PC-9 (cell line): Measurements from ENCODE around the gene UBXN10. TPM values are rescaled to one million over a fixed set of nuclear protein-coding genes. Genes with fewer than 3 reads are reported as not detected.

Experiments used
- BruUV-seq: library from RNA; stranded (reverse); fragments of 400-500 nt; replicated peaks from 2 replicates; lab custom pipeline; 2021; lab: Mats Ljungman, UMichigan
- CTCF ChIA-PET: fragments of 300-600 bp; sonication (Branson Sonifier 250); formaldehyde crosslinking; loops from one replicate; lab custom pipeline; 2022; ENCODE audit warnings: antibody characterized with exemption; lab: Charles Lee
- POLR2A ChIA-PET: fragments of 300-600 bp; sonication (Branson Sonifier 250); formaldehyde crosslinking; loops from one replicate; lab custom pipeline; 2022; ENCODE audit warnings: antibody characterized with exemption; ENCODE audit not compliant: unreplicated experiment; lab: Charles Lee
- DNase-seq, 2 experiments: peaks; one replicate each; pipeline versions ENCODE4 v3.0.0 to v3.0.0-alpha.2; 2015 to 2022; ENCODE audit warnings: mixed read lengths in 1 of 2
- H2AFZ ChIP-seq: fragments of 200-600 bp; sonication (generic); 2 replicates; pipeline ENCODE4 v1.8.1; 2017; ENCODE audit warnings: antibody characterized with exemption
- H3F3A ChIP-seq: fragments of 200-600 bp; sonication (generic); 2 replicates; pipeline ENCODE4 v1.8.1; 2017; ENCODE audit warnings: antibody characterized with exemption, mild to moderate bottlenecking, low read depth; ENCODE audit not compliant: insufficient read depth
- H3K27ac ChIP-seq: fragments of 200-600 bp; sonication (generic); 2 replicates; pipeline ENCODE4 v1.6.1; 2016; ENCODE audit warnings: mixed run types
- H3K27me3 ChIP-seq: fragments of 200-600 bp; sonication (generic); 2 replicates; pipeline ENCODE4 v1.6.1; 2016; ENCODE audit warnings: low read depth, mixed run types; ENCODE audit not compliant: insufficient read depth
- H3K36me3 ChIP-seq: fragments of 200-600 bp; sonication (generic); 2 replicates; pipeline ENCODE4 v1.6.1; 2016; ENCODE audit warnings: low read depth, mixed run types
- H3K4me1 ChIP-seq: fragments of 200-600 bp; sonication (generic); replicated peaks from 2 replicates; pipeline ENCODE4 v1.6.1; 2016; ENCODE audit warnings: mixed run types; ENCODE audit not compliant: insufficient read depth
- H3K4me2 ChIP-seq: fragments of 200-600 bp; sonication (generic); 2 replicates; pipeline ENCODE4 v1.6.1; 2017; ENCODE audit warnings: mixed run types
- H3K4me3 ChIP-seq: fragments of 200-600 bp; sonication (generic); 2 replicates; pipeline ENCODE4 v1.6.1; 2016; ENCODE audit warnings: mixed run types
- H3K79me2 ChIP-seq: fragments of 200-600 bp; sonication (generic); 2 replicates; pipeline ENCODE4 v1.6.1; 2017; ENCODE audit warnings: low read depth, mixed run types
- H3K9me2 ChIP-seq: fragments of 200-600 bp; sonication (generic); 2 replicates; pipeline ENCODE4 v1.8.1; 2017; ENCODE audit warnings: mild to moderate bottlenecking; ENCODE audit not compliant: insufficient read depth
- H3K9me3 ChIP-seq: fragments of 200-600 bp; sonication (generic); 2 replicates; pipeline ENCODE4 v1.8.1; 2016; ENCODE audit warnings: low read depth; ENCODE audit not compliant: insufficient read depth
- H4K20me1 ChIP-seq: fragments of 200-600 bp; sonication (generic); 2 replicates; pipeline ENCODE4 v1.8.1; 2017; ENCODE audit not compliant: insufficient read depth
- EZH2 ChIP-seq: fragments of 200-600 bp; sonication (generic); IDR thresholded peaks from 2 replicates; pipeline ENCODE4 v1.8.0; 2017; ENCODE audit warnings: antibody characterized with exemption, low read depth
- intact Hi-C: fragments of 100-400 bp; cut with micrococcal nuclease; formaldehyde crosslinking; loops from one replicate; pipeline ENCODE4 v1.10.0; 2022; ENCODE audit not compliant: unreplicated experiment
- total RNA-seq: library from RNA; stranded (reverse); gene quantifications from 2 replicates; pipeline ENCODE4 v1.2.3, GENCODE V29; 2021
- TF ChIP-seq, protein P1 (sequence below): fragments of 200-600 bp; sonication (generic); conservative IDR thresholded peaks from 2 replicates; pipeline ENCODE4 v1.6.1; 2017; ENCODE audit warnings: mixed run types, antibody characterized with exemption, mild to moderate bottlenecking, moderate library complexity

UBXN10 gene
- total RNA-seq, 1 experiment from 2014 or later: 11.9 TPM

DNA sequence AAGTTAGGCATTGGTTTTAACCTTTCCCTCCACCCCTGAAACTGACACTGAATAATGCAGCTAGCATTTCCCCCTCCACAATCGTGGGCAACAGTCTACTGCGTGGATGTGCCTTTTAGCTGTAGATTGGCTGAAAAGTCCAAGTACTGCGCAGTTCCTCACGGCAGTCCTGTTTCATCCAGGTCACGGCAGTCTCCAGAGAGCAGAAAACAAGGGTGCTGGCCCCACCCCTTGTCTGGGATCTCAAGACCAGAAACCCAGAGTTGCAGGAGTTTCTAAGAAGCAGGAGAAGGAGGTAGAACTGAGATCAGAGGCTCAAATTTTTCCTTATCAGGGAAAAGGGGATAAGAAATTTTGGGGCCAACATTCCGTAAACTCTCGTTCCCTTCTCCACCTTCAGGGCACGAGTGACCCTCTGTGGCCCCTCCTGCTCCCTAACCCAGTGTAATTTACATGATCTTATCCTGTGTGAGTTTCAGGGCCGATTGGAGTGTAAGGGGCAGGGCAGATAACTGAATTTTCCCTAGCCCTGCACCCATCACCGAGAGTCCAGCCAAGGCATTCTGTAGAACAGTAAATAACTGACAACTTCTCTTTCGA is 26.3 kb downstream of the UBXN10 start:
- ChIA-PET CTCF (interaction anchor here (0.5 to 2.9 kb wide), 22 partner anchors 13 to 1167 kb away, joined by 3 to 23 read pairs (median 6); no protein-coding TSS in a partner anchor), POLR2A (interaction anchor here (0.7 kb wide), 1 partner anchor 240 kb away, joined by 10 read pairs; no protein-coding TSS in a partner anchor)
- Histone ChIP-seq H3K36me3 (no peaks in the 10 kb centered on the region), H3K79me2 (peaks cover 6% of the 10 kb centered on the region; the same call in 1 of the 2 replicates), H3K9me2 (no peaks in the 10 kb centered on the region), H3K27ac (peak overlapping the region; percentile 99), H3F3A (peaks cover 44% of the 10 kb centered on the region), H3K27me3 (no peaks in the 10 kb centered on the region), H3K4me3 (peak overlapping the region; percentile 47; the same call in 1 of the 2 replicates), H4K20me1 (no peaks in the 10 kb centered on the region), H3K4me2 (peak overlapping the region; percentile 88), H3K9me3 (peaks cover 5% of the 10 kb centered on the region; the same call in 1 of the 2 replicates), H3K4me1 (peaks cover 65% of the 10 kb centered on the region), H2AFZ (no peak overlapping the region)
- intact Hi-C loops: loop anchor here (1.0 to 5.0 kb wide), 4 partner anchors 165 to 422 kb away; partner anchors contain the start of gene PLA2G2E
- DNase-seq: peak in 1 of 2 experiments; percentile 22
- TSS peak; percentile 81 for BruUV-seq
- TF ChIP-seq EZH2: no peak
- TF ChIP-seq, protein P1, sequence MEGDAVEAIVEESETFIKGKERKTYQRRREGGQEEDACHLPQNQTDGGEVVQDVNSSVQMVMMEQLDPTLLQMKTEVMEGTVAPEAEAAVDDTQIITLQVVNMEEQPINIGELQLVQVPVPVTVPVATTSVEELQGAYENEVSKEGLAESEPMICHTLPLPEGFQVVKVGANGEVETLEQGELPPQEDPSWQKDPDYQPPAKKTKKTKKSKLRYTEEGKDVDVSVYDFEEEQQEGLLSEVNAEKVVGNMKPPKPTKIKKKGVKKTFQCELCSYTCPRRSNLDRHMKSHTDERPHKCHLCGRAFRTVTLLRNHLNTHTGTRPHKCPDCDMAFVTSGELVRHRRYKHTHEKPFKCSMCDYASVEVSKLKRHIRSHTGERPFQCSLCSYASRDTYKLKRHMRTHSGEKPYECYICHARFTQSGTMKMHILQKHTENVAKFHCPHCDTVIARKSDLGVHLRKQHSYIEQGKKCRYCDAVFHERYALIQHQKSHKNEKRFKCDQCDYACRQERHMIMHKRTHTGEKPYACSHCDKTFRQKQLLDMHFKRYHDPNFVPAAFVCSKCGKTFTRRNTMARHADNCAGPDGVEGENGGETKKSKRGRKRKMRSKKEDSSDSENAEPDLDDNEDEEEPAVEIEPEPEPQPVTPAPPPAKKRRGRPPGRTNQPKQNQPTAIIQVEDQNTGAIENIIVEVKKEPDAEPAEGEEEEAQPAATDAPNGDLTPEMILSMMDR: no peak

DNA sequence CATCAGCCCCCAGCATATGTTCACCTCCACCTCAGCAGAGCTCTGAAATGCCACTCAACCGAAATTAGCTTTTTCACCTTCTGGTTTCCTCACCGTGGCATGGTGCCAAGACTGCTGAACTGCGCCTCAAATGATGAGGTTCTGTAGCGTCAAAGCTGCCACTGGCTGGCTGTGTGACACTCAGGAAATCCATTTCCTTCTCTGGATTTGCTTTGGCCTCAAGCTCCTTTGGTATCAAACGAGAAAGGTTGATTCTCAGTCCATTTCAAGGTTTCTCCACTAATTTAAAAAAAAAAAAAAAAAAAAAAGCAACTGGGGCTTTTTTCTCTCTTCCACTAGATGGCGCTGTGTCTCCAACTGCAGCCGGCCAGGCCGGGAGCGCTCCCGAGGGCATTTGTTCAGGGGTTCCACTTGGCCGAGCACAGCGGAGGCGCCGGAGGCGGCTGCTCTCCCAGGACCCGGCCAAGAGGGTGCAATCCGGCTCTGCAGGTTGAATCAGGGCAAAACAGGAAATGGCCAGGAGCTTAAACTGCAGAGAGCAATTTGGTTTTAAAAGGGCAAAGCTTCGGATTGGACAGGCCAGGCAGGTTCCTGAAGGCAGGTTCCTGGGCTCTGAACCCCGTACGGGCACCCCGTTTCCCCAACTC is 26.9 kb downstream of the UBXN10 start:
- H3K4me1 ChIP-seq: peaks cover 58% of the 10 kb centered on the region
- no peaks in the 10 kb centered on the region for H3K36me3 ChIP-seq
- peak overlapping the region; percentile 88 for H3K4me2 ChIP-seq
- H3K9me3 ChIP-seq: peaks cover 5% of the 10 kb centered on the region; the same call in 1 of the 2 replicates
- H3K27ac ChIP-seq: peak overlapping the region; percentile 99
- peak; percentile 90 to 92 for DNase-seq
- peaks cover 6% of the 10 kb centered on the region; the same call in 1 of the 2 replicates for H3K79me2 ChIP-seq
- 0 out of 2 replicates have a peak overlapping the region, but pooled peaks have one; percentile 50 for H2AFZ ChIP-seq
- no peaks in the 10 kb centered on the region for H4K20me1 ChIP-seq
- intact Hi-C loops: loop anchor here (1.0 to 5.0 kb wide), 7 partner anchors 19 to 421 kb away; partner anchors contain the start of gene PLA2G2E
- TF ChIP-seq, protein P1: peak; percentile 91
- TF ChIP-seq EZH2: no peak
- H3F3A ChIP-seq: peaks cover 44% of the 10 kb centered on the region
- H3K4me3 ChIP-seq: peak overlapping the region; percentile 47; the same call in 1 of the 2 replicates
- H3K9me2 ChIP-seq: no peaks in the 10 kb centered on the region
- ChIA-PET CTCF (interaction anchor here (0.5 to 2.9 kb wide), 25 partner anchors 14 to 1166 kb away, joined by 3 to 23 read pairs (median 7); no protein-coding TSS in a partner anchor), POLR2A (interaction anchor here (0.7 kb wide), 3 partner anchors 240 to 269 kb away, joined by 3 to 45 read pairs (median 10); no protein-coding TSS in a partner anchor)
- H3K27me3 ChIP-seq: no peaks in the 10 kb centered on the region
- TSS peak; percentile 50 for BruUV-seq

DNA sequence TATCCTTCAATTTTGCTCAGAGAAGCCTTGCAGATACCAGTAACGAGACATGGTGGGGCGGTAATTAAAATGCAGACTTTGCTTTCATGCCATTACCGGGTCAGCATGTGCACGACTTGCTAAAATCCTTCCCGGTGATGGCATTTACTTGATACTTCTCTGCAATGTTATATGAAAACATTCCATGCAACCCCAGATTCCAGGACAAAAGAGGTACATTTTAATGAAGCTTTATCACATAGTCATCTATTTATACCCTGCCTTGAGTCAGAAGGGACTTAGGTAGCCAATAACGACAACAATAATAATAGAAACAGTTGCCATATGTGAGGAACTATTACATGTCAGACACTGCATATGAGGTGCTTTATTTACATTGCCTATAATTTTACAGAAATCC is 29.8 kb downstream of the UBXN10 start:
- Histone ChIP-seq H3K9me2 (no peaks in the 10 kb centered on the region), H3K36me3 (no peaks in the 10 kb centered on the region), H3K4me2 (no peak overlapping the region), H3K27ac (no peak overlapping the region), H3K27me3 (no peaks in the 10 kb centered on the region), H3F3A (peaks cover 30% of the 10 kb centered on the region), H2AFZ (no peak overlapping the region), H4K20me1 (no peaks in the 10 kb centered on the region), H3K4me1 (peaks cover 35% of the 10 kb centered on the region), H3K4me3 (no peak overlapping the region), H3K9me3 (peaks cover 5% of the 10 kb centered on the region), H3K79me2 (no peaks in the 10 kb centered on the region)
- intact Hi-C loops: no loop called here
- CTCF ChIA-PET: no interaction called here
- POLR2A ChIA-PET: no interaction called here
- TF ChIP-seq, protein P1: no peak
- TF ChIP-seq EZH2: no peak
- no TSS peak for BruUV-seq
- DNase-seq: no peak
